Activated T-cell treated with anti-CD3 and anti-CD28 coated beads for 48 hours (primary cell): Measurements from ENCODE around the gene LRP1.

Source experiments
- DNase-seq: peaks from one replicate; pipeline ENCODE4 v3.0.0-alpha.2; 2020; ENCODE audit warnings: low read depth

The LRP1 gene

GRCh38 chr12:57236201-57236924 is 108.1 kb downstream of the LRP1 start:
- DNase-seq = no peak

GRCh38 chr12:57236925-57237595 is 108.8 kb downstream of the LRP1 start:
- no peak for DNase-seq

GRCh38 chr12:57237596-57237931 is 109.3 kb downstream of the LRP1 start:
- DNase-seq = no peak

GRCh38 chr12:57237932-57238853 is 109.9 kb downstream of the LRP1 start:
- DNase-seq = no peak

GRCh38 chr12:57238854-57239554 is 110.7 kb downstream of the LRP1 start:
- peak; percentile 89 for DNase-seq

- DNase-seq = no peak
These were observed 111.3 kb downstream of the LRP1 start for GRCh38 chr12:57239587-57240065.

- peak; percentile 68 for DNase-seq
These were observed 112.0 kb downstream of the LRP1 start for GRCh38 chr12:57240066-57240921.

GRCh38 chr12:57240926-57241401 is 112.7 kb downstream of the LRP1 start:
- DNase-seq = no peak

GRCh38 chr12:57241402-57242310 is 113.4 kb downstream of the LRP1 start:
- no peak for DNase-seq

GRCh38 chr12:57242329-57242690 is 114.0 kb downstream of the LRP1 start:
- DNase-seq = no peak

- peak; percentile 68 for DNase-seq
These were observed 114.6 kb downstream of the LRP1 start for GRCh38 chr12:57242691-57243454.

GRCh38 chr12:57243521-57244311 is 115.4 kb downstream of the LRP1 start:
- peak; percentile 79 for DNase-seq

GRCh38 chr12:57244312-57244696 is 116.0 kb downstream of the LRP1 start:
- DNase-seq = no peak

GRCh38 chr12:57247041-57247440 is 118.8 kb downstream of the LRP1 start:
- no peak for DNase-seq

GRCh38 chr12:57248934-57249742 is 120.9 kb downstream of the LRP1 start:
- DNase-seq = no peak

- DNase-seq = no peak
These were observed 122.3 kb downstream of the LRP1 start for GRCh38 chr12:57250541-57250940.

GRCh38 chr12:57250956-57251355 is 122.7 kb downstream of the LRP1 start, which contains the start of gene STAC3:
Gene STAC3, minus strand, starts transcription at chr12:57251187. Its CDS starts 1,551 bp downstream, at chr12:57249636.
- DNase-seq = no peak
